ENCODE data around the gene PARD3B.

PARD3B gene

GRCh38 chr2:204655101-204655500 is 109.8 kb downstream of the PARD3B start:
- Histone ChIP-seq H3K9ac (ENCODE audit: low read length) (no peak overlapping the region), H3K9me2 (replicated peaks; ENCODE audit: insufficient read depth, low read length) (no peaks in the 10 kb centered on the region), H3K27ac (ENCODE audit: low read length) (no peak overlapping the region), H3K79me2 (ENCODE audit: low read length) (no peaks in the 10 kb centered on the region), H2AFZ (ENCODE audit: low read length) (no peak overlapping the region), H3K4me1 (ENCODE audit: low read length) (no peaks in the 10 kb centered on the region), H3K36me3 (replicated peaks; ENCODE audit: insufficient read depth, low read length) (no peaks in the 10 kb centered on the region), H4K20me1 (ENCODE audit: insufficient read depth, low read length) (no peaks in the 10 kb centered on the region), H3K4me2 (ENCODE audit: low read depth, low read length) (no peak overlapping the region), H3K27me3 (replicated peaks; ENCODE audit: insufficient read depth, low read length) (no peaks in the 10 kb centered on the region), H3F3A (ENCODE audit: insufficient read depth, low read length) (no peaks in the 10 kb centered on the region), H3K9me3 (replicated peaks; ENCODE audit: insufficient read depth, low read length) (no peaks in the 10 kb centered on the region), H3K4me3 (ENCODE audit: low read length) (no peak overlapping the region)
- TF ChIP-seq EZH2 (optimal IDR thresholded peaks at IDR 0.05; ENCODE audit: low read depth, low read length) (no peak), CTCF (IDR thresholded peaks at IDR 0.05; ENCODE audit: low read length) (no peak), EZH2phosphoT487 (IDR thresholded peaks at IDR 0.05; ENCODE audit: low read length) (no peak)
- DNase-seq, result no peak

GRCh38 chr2:204655626-204656025 is 110.4 kb downstream of the PARD3B start:
- Histone ChIP-seq H3K79me2 (ENCODE audit: low read length) (no peaks in the 10 kb centered on the region), H3K4me1 (ENCODE audit: low read length) (no peaks in the 10 kb centered on the region), H3K4me3 (ENCODE audit: low read length) (no peak overlapping the region), H3K27me3 (replicated peaks; ENCODE audit: insufficient read depth, low read length) (no peaks in the 10 kb centered on the region), H3F3A (ENCODE audit: insufficient read depth, low read length) (no peaks in the 10 kb centered on the region), H3K9me3 (replicated peaks; ENCODE audit: insufficient read depth, low read length) (no peaks in the 10 kb centered on the region), H2AFZ (ENCODE audit: low read length) (no peak overlapping the region), H3K36me3 (replicated peaks; ENCODE audit: insufficient read depth, low read length) (no peaks in the 10 kb centered on the region), H3K9me2 (replicated peaks; ENCODE audit: insufficient read depth, low read length) (no peaks in the 10 kb centered on the region), H3K9ac (ENCODE audit: low read length) (no peak overlapping the region), H4K20me1 (ENCODE audit: insufficient read depth, low read length) (no peaks in the 10 kb centered on the region), H3K4me2 (ENCODE audit: low read depth, low read length) (no peak overlapping the region), H3K27ac (ENCODE audit: low read length) (no peak overlapping the region)
- DNase-seq, result no peak
- no peak for TF ChIP-seq CTCF (IDR thresholded peaks at IDR 0.05; ENCODE audit: low read length)
- no peak for TF ChIP-seq EZH2phosphoT487 (IDR thresholded peaks at IDR 0.05; ENCODE audit: low read length)
- TF ChIP-seq EZH2 (optimal IDR thresholded peaks at IDR 0.05; ENCODE audit: low read depth, low read length), result no peak

DNA sequence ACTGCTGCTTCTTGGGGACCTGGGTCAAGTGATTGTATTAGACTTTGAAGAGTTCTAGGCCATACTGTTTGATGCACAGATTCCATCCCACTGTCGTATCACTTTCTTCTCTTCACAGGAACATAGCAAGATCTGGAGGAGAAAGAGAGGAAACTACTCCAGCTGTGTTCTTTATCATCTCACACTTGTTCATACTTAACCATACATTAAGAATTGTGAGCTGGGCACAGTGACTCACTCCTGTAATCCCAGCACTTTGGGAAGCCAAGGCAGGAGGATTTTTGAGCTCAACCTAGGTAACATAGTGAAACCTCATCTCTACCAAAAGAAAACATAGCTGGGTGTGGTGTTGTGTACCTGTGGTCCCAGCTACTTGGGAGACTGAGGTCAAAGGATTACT is 111.7 kb downstream of the PARD3B start:
- Histone ChIP-seq H3F3A (ENCODE audit: insufficient read depth, low read length) (no peaks in the 10 kb centered on the region), H4K20me1 (ENCODE audit: insufficient read depth, low read length) (no peaks in the 10 kb centered on the region), H3K27ac (ENCODE audit: low read length) (no peak overlapping the region), H3K36me3 (replicated peaks; ENCODE audit: insufficient read depth, low read length) (no peaks in the 10 kb centered on the region), H3K9ac (ENCODE audit: low read length) (no peak overlapping the region), H3K27me3 (replicated peaks; ENCODE audit: insufficient read depth, low read length) (no peaks in the 10 kb centered on the region), H3K4me3 (ENCODE audit: low read length) (no peak overlapping the region), H3K79me2 (ENCODE audit: low read length) (no peaks in the 10 kb centered on the region), H3K9me3 (replicated peaks; ENCODE audit: insufficient read depth, low read length) (no peaks in the 10 kb centered on the region), H2AFZ (ENCODE audit: low read length) (no peak overlapping the region), H3K4me1 (ENCODE audit: low read length) (no peaks in the 10 kb centered on the region), H3K4me2 (ENCODE audit: low read depth, low read length) (no peak overlapping the region), H3K9me2 (replicated peaks; ENCODE audit: insufficient read depth, low read length) (no peaks in the 10 kb centered on the region)
- TF ChIP-seq EZH2 (optimal IDR thresholded peaks at IDR 0.05; ENCODE audit: low read depth, low read length), result no peak
- no peak for TF ChIP-seq CTCF (IDR thresholded peaks at IDR 0.05; ENCODE audit: low read length)
- TF ChIP-seq EZH2phosphoT487 (IDR thresholded peaks at IDR 0.05; ENCODE audit: low read length), result no peak
- DNase-seq, result no peak

Measured in MM.1S (cell line).